ENCODE measurements around the gene PDE7B. TPM values are rescaled to one million over a fixed set of nuclear protein-coding genes. Genes with fewer than 3 reads are reported as not detected.

PDE7B gene
- total and polyA plus RNA-seq, 2 of the 4 experiments (the other 2 are of a cell fraction) = 7.8 to 12.4 TPM

GRCh38 chr6:135810486-135810885, 41.0 kb upstream of the PDE7B start:
- no peak overlapping the region for H2BK20ac ChIP-seq (ENCODE audit: low read depth, low read length)
- no peak overlapping the region for H3K4ac ChIP-seq (ENCODE audit: low read depth, low read length)
- dilution Hi-C loops (cut with HindIII; ENCODE audit: low sequenced_read_pairs, unreplicated experiment) (no loop called here), in situ Hi-C loops (cut with MboI; ENCODE audit: low sequenced_read_pairs) (no loop called here), intact Hi-C loops (cut with micrococcal nuclease) (no loop called here)
- H2BK120ac ChIP-seq (ENCODE audit: low read depth, low read length) = no peak overlapping the region
- no peak overlapping the region for H4K8ac ChIP-seq (ENCODE audit: low read depth in 2 of 2, low read length in 2 of 2)
- no peaks in the 10 kb centered on the region for H3K27me3 ChIP-seq (ENCODE audit: control insufficient read depth, insufficient read depth, low read length)
- H3K23ac ChIP-seq (ENCODE audit: low read depth, low read length) = no peak overlapping the region
- no TSS peak for BruUV-seq (replicated peaks)
- H4K20me1 ChIP-seq (ENCODE audit: insufficient read depth, low read length) = no peaks in the 10 kb centered on the region
- no peak overlapping the region for H3K56ac ChIP-seq (ENCODE audit: extremely low read depth, insufficient read depth, low read length)
- no peaks in the 10 kb centered on the region for H3K79me1 ChIP-seq (ENCODE audit: low read depth in 1 of 2, low read length in 2 of 2)
- no peak overlapping the region for H4K91ac ChIP-seq (ENCODE audit: insufficient read depth, low read depth, low read length)
- no peak overlapping the region for H3K4me2 ChIP-seq (ENCODE audit: low read depth, low read length)
- WGBS, 2 experiments (ENCODE audit: extremely low coverage in 2 of 2, insufficient read length in 1 of 2) = 100% methylated on average over 1 of the region's 5 CpGs; no CpG with 5 or more reads in 1 of the 2 experiments
- H3K4me3 ChIP-seq (ENCODE audit: insufficient read depth, low read depth, low read length) = no peak overlapping the region
- H2AK5ac ChIP-seq (ENCODE audit: low read depth, low read length) = no peak overlapping the region
- no peaks in the 10 kb centered on the region for H3K9me1 ChIP-seq (ENCODE audit: insufficient read depth, low read length)
- no peaks in the 10 kb centered on the region for H3K36me3 ChIP-seq (ENCODE audit: control insufficient read depth, insufficient read depth, low read length)
- H3K27ac ChIP-seq (ENCODE audit: insufficient read depth, low read length) = no peak overlapping the region
- ChIA-PET POLR2A (ENCODE audit: unreplicated experiment) (interaction anchor here (0.6 kb wide), 1 partner anchor 206 kb away, joined by 5 read pairs; no protein-coding TSS in a partner anchor), CTCF (no interaction called here)
- no peak overlapping the region for H3K9ac ChIP-seq (ENCODE audit: low read depth, low read length)
- H2BK15ac ChIP-seq (ENCODE audit: low read depth, low read length) = no peak overlapping the region
- no peaks in the 10 kb centered on the region for H3K9me3 ChIP-seq (ENCODE audit: control insufficient read depth, insufficient read depth, low read length)
- no peak for ATAC-seq (ENCODE audit: low read depth)
- no peak overlapping the region for H4K5ac ChIP-seq (ENCODE audit: low read depth, low read length)
- TF ChIP-seq, protein P1, sequence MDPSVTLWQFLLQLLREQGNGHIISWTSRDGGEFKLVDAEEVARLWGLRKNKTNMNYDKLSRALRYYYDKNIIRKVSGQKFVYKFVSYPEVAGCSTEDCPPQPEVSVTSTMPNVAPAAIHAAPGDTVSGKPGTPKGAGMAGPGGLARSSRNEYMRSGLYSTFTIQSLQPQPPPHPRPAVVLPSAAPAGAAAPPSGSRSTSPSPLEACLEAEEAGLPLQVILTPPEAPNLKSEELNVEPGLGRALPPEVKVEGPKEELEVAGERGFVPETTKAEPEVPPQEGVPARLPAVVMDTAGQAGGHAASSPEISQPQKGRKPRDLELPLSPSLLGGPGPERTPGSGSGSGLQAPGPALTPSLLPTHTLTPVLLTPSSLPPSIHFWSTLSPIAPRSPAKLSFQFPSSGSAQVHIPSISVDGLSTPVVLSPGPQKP (IDR thresholded peaks at IDR 0.05; ENCODE audit: borderline replicate concordance, low read depth, low read length) = no peak
- TF ChIP-seq MAFK (IDR thresholded peaks at IDR 0.05; ENCODE audit: low read depth, low read length) (no peak), CHD1 (IDR thresholded peaks at IDR 0.05; ENCODE audit: low read depth, low read length) (no peak), POLR2A (IDR thresholded peaks at IDR 0.05; ENCODE audit: low read depth, low read length) (no peak), CEBPB (IDR thresholded peaks at IDR 0.05; ENCODE audit: low read depth, low read length) (no peak), SMC3 (IDR thresholded peaks at IDR 0.05; ENCODE audit: low read depth, low read length) (no peak), RCOR1 (IDR thresholded peaks at IDR 0.05; ENCODE audit: insufficient replicate concordance, low read length) (no peak)
- H2BK5ac ChIP-seq (ENCODE audit: low read depth, low read length, poor library complexity, severe bottlenecking) = no peak overlapping the region
- no peak for DNase-seq
- no peak overlapping the region for H3K18ac ChIP-seq (ENCODE audit: low read depth, low read length)
- H3K4me1 ChIP-seq (ENCODE audit: control insufficient read depth, insufficient read depth, low read length) = no peaks in the 10 kb centered on the region
- H3K14ac ChIP-seq (replicated peaks; ENCODE audit: low read depth, low read length) = no peak overlapping the region
- H2AK9ac ChIP-seq (replicated peaks; ENCODE audit: low read depth, low read length, poor library complexity) = no peak overlapping the region
- no peak overlapping the region for H2AFZ ChIP-seq (replicated peaks; ENCODE audit: low read length, poor library complexity)
